Measurements from ENCODE around the gene ZFYVE9.
"Not testable (repeated sequence)": the region's sequence is repeated elsewhere in the genome, so short reads cannot be mapped to it uniquely, and the experiment has no call there.

Gene ZFYVE9

DNA sequence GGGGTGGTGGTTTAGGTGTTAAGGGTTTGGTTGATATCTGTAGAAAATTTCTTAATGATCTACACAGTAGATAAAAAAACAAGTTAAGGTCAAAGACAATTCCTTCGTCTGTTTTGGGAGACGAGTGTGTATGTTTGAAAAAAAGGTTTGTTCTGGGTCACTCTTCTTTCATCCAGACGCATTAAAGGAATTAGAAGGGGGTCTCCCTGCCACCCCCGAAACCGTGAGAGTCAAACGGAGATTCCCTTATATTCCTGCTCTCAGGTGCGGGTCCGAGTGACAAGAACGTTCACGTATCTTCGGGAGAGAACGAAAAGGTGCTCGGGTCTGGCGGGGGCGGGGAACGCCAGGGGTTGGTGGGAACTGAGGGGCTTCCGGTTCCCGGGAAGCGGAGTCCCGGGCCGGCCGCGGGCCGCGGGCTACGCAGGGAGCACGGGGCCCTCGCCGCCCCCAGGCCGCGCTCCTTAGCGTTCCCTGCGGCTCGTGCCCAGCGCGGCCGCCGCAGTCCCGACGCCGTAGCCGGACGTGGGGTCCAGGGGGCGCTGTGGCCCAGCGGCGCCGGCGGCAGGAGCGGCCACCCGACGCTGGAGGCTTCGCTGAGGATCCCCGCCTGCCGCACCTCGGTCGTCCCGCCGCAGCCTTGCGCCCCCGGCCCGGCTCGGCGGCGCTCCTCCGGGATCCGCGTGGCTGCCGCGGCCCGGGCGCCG, at the start of gene ZFYVE9:
Gene ZFYVE9, plus strand, starts transcription at position 577 of the 707 bp plus-strand sequence. CDS start 91,118 bp downstream, outside the sequence.
- Histone ChIP-seq H3K27me3 (ENCODE audit: insufficient read depth, low read length, poor library complexity, severe bottlenecking) (no peaks in the 10 kb centered on the region), H3K4me3 (ENCODE audit: low read length, poor library complexity, severe bottlenecking) (peak within 1 kb of the TSS; percentile 79), H2AFZ (ENCODE audit: low read length) (peak within 1 kb of the TSS; percentile 97), H3K9me2 (replicated peaks; ENCODE audit: low read depth, low read length) (no peaks in the 10 kb centered on the region), H3K4me1 (ENCODE audit: insufficient read depth, low read length, poor library complexity, severe bottlenecking) (peaks cover 40% of the 10 kb centered on the region), H3F3A (ENCODE audit: low read depth) (no peaks in the 10 kb centered on the region; the same call in 1 of the 2 replicates), H3K9me3 (ENCODE audit: insufficient read depth, low read depth, low read length) (no peaks in the 10 kb centered on the region), H4K20me1 (ENCODE audit: insufficient read depth, low read length, poor library complexity, severe bottlenecking) (peaks cover 6% of the 10 kb centered on the region), H3K36me3 (ENCODE audit: insufficient read depth, low read length) (no peaks in the 10 kb centered on the region), H3K79me2 (ENCODE audit: insufficient read depth, low read length) (peaks cover 14% of the 10 kb centered on the region; the same call in 1 of the 2 replicates), H3K9ac (ENCODE audit: low read depth, low read length, poor library complexity, severe bottlenecking) (peak within 1 kb of the TSS; percentile 76), H3K4me2 (ENCODE audit: low read depth, low read length, poor library complexity, severe bottlenecking) (peak within 1 kb of the TSS; percentile 67)
- no peak for TF ChIP-seq EZH2phosphoT487 (IDR thresholded peaks at IDR 0.05; ENCODE audit: borderline replicate concordance)
- peak; percentile 51 for TF ChIP-seq CTCF (conservative IDR thresholded peaks at IDR 0.05; ENCODE audit: low read length)

GRCh38 chr1:52094300-52094699, 47.6 kb upstream of the ZFYVE9 start:
- not testable (repeated sequence) for H3K4me1 ChIP-seq (ENCODE audit: insufficient read depth, low read length, poor library complexity, severe bottlenecking); H3K4me3 ChIP-seq (ENCODE audit: low read length, poor library complexity, severe bottlenecking); H3K79me2 ChIP-seq (ENCODE audit: insufficient read depth, low read length); H3K4me2 ChIP-seq (ENCODE audit: low read depth, low read length, poor library complexity, severe bottlenecking); H4K20me1 ChIP-seq (ENCODE audit: insufficient read depth, low read length, poor library complexity, severe bottlenecking); H3K9me3 ChIP-seq (ENCODE audit: insufficient read depth, low read depth, low read length); H3K9ac ChIP-seq (ENCODE audit: low read depth, low read length, poor library complexity, severe bottlenecking); H3F3A ChIP-seq (ENCODE audit: low read depth); H2AFZ ChIP-seq (ENCODE audit: low read length); H3K9me2 ChIP-seq (replicated peaks; ENCODE audit: low read depth, low read length); H3K27me3 ChIP-seq (ENCODE audit: insufficient read depth, low read length, poor library complexity, severe bottlenecking)
- H3K36me3 ChIP-seq (ENCODE audit: insufficient read depth, low read length): peaks cover 18% of the 10 kb centered on the region; the same call in 1 of the 2 replicates

GRCh38 chr1:52096216-52096615, 45.7 kb upstream of the ZFYVE9 start:
- Histone ChIP-seq H3F3A (ENCODE audit: low read depth) (no peaks in the 10 kb centered on the region), H3K4me3 (ENCODE audit: low read length, poor library complexity, severe bottlenecking) (no peak overlapping the region), H3K9me2 (replicated peaks; ENCODE audit: low read depth, low read length) (no peaks in the 10 kb centered on the region), H3K9ac (ENCODE audit: low read depth, low read length, poor library complexity, severe bottlenecking) (no peak overlapping the region), H3K4me1 (ENCODE audit: insufficient read depth, low read length, poor library complexity, severe bottlenecking) (no peaks in the 10 kb centered on the region), H4K20me1 (ENCODE audit: insufficient read depth, low read length, poor library complexity, severe bottlenecking) (no peaks in the 10 kb centered on the region), H3K9me3 (ENCODE audit: insufficient read depth, low read depth, low read length) (no peaks in the 10 kb centered on the region), H3K27me3 (ENCODE audit: insufficient read depth, low read length, poor library complexity, severe bottlenecking) (no peaks in the 10 kb centered on the region), H3K36me3 (ENCODE audit: insufficient read depth, low read length) (peaks cover 1% of the 10 kb centered on the region; the same call in 1 of the 2 replicates), H3K4me2 (ENCODE audit: low read depth, low read length, poor library complexity, severe bottlenecking) (no peak overlapping the region), H3K79me2 (ENCODE audit: insufficient read depth, low read length) (no peaks in the 10 kb centered on the region), H2AFZ (ENCODE audit: low read length) (no peak overlapping the region)
- TF ChIP-seq CTCF (conservative IDR thresholded peaks at IDR 0.05; ENCODE audit: low read length) (no peak), EZH2phosphoT487 (IDR thresholded peaks at IDR 0.05; ENCODE audit: borderline replicate concordance) (no peak)

Data from Loucy (cell line).